Skeletal muscle satellite cell (primary cell): ENCODE results near the gene SRSF6.

ENCODE experiments used
- H3K27me3 ChIP-seq: 2 replicates; pipeline ENCODE4 v1.7.0; 2013; ENCODE audit warnings: low read length; ENCODE audit not compliant: control insufficient read depth, insufficient read depth
- H3K36me3 ChIP-seq: 2 replicates; pipeline ENCODE4 v1.7.0; 2013; ENCODE audit warnings: mild to moderate bottlenecking, control low read depth, low read length; ENCODE audit not compliant: insufficient read depth
- H3K4me1 ChIP-seq: 2 replicates; pipeline ENCODE4 v1.7.0; 2013; ENCODE audit warnings: low read length; ENCODE audit not compliant: control insufficient read depth, insufficient read depth
- H3K4me2 ChIP-seq: 2 replicates; pipeline ENCODE4 v1.7.0; 2013; ENCODE audit warnings: mild to moderate bottlenecking, low read length
- H3K4me3 ChIP-seq: 2 replicates; pipeline ENCODE4 v1.7.0; 2013; ENCODE audit warnings: low read length
- H3K9ac ChIP-seq: 2 replicates; pipeline ENCODE4 v1.7.0; 2013; ENCODE audit warnings: mild to moderate bottlenecking, low read depth, low read length, moderate library complexity
- H3K9me3 ChIP-seq: replicated peaks from 2 replicates; pipeline ENCODE4 v1.7.0; 2013; ENCODE audit warnings: mild to moderate bottlenecking, control low read depth, low read length

Gene SRSF6

GRCh38 chr20:43462660-43463526, 5.2 kb downstream of the SRSF6 start:
- Histone ChIP-seq H3K9ac (no peak overlapping the region), H3K36me3 (peaks cover 87% of the 10 kb centered on the region), H3K4me2 (no peak overlapping the region), H3K4me1 (peaks cover 7% of the 10 kb centered on the region), H3K9me3 (no peaks in the 10 kb centered on the region), H3K27me3 (no peaks in the 10 kb centered on the region), H3K4me3 (no peak overlapping the region)

GRCh38 chr20:43463527-43464218, 6.0 kb downstream of the SRSF6 start:
- Histone ChIP-seq H3K4me1 (peaks cover 7% of the 10 kb centered on the region), H3K9ac (no peak overlapping the region), H3K27me3 (no peaks in the 10 kb centered on the region), H3K4me2 (no peak overlapping the region), H3K36me3 (peaks cover 87% of the 10 kb centered on the region), H3K9me3 (no peaks in the 10 kb centered on the region), H3K4me3 (no peak overlapping the region)

GRCh38 chr20:43464219-43464790, 6.6 kb downstream of the SRSF6 start:
- Histone ChIP-seq H3K9ac (no peak overlapping the region), H3K9me3 (no peaks in the 10 kb centered on the region), H3K36me3 (peaks cover 86% of the 10 kb centered on the region), H3K4me1 (peaks cover 4% of the 10 kb centered on the region), H3K4me2 (no peak overlapping the region), H3K4me3 (no peak overlapping the region), H3K27me3 (no peaks in the 10 kb centered on the region)

GRCh38 chr20:43465625-43465943, 7.9 kb downstream of the SRSF6 start:
- Histone ChIP-seq H3K9ac (no peak overlapping the region), H3K4me1 (no peaks in the 10 kb centered on the region), H3K9me3 (no peaks in the 10 kb centered on the region), H3K4me2 (no peak overlapping the region), H3K4me3 (no peak overlapping the region), H3K27me3 (no peaks in the 10 kb centered on the region), H3K36me3 (peaks cover 73% of the 10 kb centered on the region)

- Histone ChIP-seq H3K9ac (no peak overlapping the region), H3K4me2 (no peak overlapping the region), H3K9me3 (no peaks in the 10 kb centered on the region), H3K36me3 (peaks cover 54% of the 10 kb centered on the region), H3K4me1 (no peaks in the 10 kb centered on the region), H3K27me3 (no peaks in the 10 kb centered on the region), H3K4me3 (no peak overlapping the region)
Measured at GRCh38 chr20:43467589-43467988, 9.9 kb downstream of the SRSF6 start.

GRCh38 chr20:43472671-43473380, 15.1 kb downstream of the SRSF6 start:
- Histone ChIP-seq H3K4me1 (no peaks in the 10 kb centered on the region), H3K4me2 (no peak overlapping the region), H3K9ac (no peak overlapping the region), H3K36me3 (peaks cover 4% of the 10 kb centered on the region), H3K9me3 (no peaks in the 10 kb centered on the region), H3K27me3 (peaks cover 2% of the 10 kb centered on the region), H3K4me3 (no peak overlapping the region)

- no peak overlapping the region for H3K9ac ChIP-seq
- H3K4me2 ChIP-seq = no peak overlapping the region
- H3K4me3 ChIP-seq = no peak overlapping the region
- H3K9me3 ChIP-seq = no peaks in the 10 kb centered on the region
- H3K27me3 ChIP-seq = peaks cover 6% of the 10 kb centered on the region
- H3K36me3 ChIP-seq = peaks cover 4% of the 10 kb centered on the region
- H3K4me1 ChIP-seq = no peaks in the 10 kb centered on the region
Measured at GRCh38 chr20:43473381-43473704, 15.6 kb downstream of the SRSF6 start.

GRCh38 chr20:43477193-43477592, 19.5 kb downstream of the SRSF6 start:
- no peaks in the 10 kb centered on the region for H3K4me1 ChIP-seq
- H3K27me3 ChIP-seq = peaks cover 6% of the 10 kb centered on the region
- no peaks in the 10 kb centered on the region for H3K9me3 ChIP-seq

GRCh38 chr20:43477619-43478018, 19.9 kb downstream of the SRSF6 start:
- Histone ChIP-seq H3K27me3 (peaks cover 6% of the 10 kb centered on the region), H3K36me3 (no peaks in the 10 kb centered on the region), H3K9ac (no peak overlapping the region), H3K4me1 (no peaks in the 10 kb centered on the region), H3K9me3 (no peaks in the 10 kb centered on the region), H3K4me2 (no peak overlapping the region), H3K4me3 (no peak overlapping the region)

More at GRCh38 chr20:43477193-43477592, 19.5 kb downstream of the SRSF6 start:
- H3K36me3 ChIP-seq = no peaks in the 10 kb centered on the region
- H3K4me3 ChIP-seq = no peak overlapping the region
- H3K4me2 ChIP-seq = no peak overlapping the region
- no peak overlapping the region for H3K9ac ChIP-seq

GRCh38 chr20:43490038-43490437, 32.3 kb downstream of the SRSF6 start:
- no peak overlapping the region for H3K4me3 ChIP-seq
- no peak overlapping the region for H3K4me2 ChIP-seq
- no peak overlapping the region for H3K9ac ChIP-seq
- no peaks in the 10 kb centered on the region for H3K9me3 ChIP-seq
- no peaks in the 10 kb centered on the region for H3K4me1 ChIP-seq
- H3K36me3 ChIP-seq = no peaks in the 10 kb centered on the region
- peaks cover 11% of the 10 kb centered on the region for H3K27me3 ChIP-seq

GRCh38 chr20:43492101-43492500, 34.4 kb downstream of the SRSF6 start:
- Histone ChIP-seq H3K4me3 (no peak overlapping the region), H3K9ac (no peak overlapping the region), H3K27me3 (peaks cover 11% of the 10 kb centered on the region), H3K36me3 (no peaks in the 10 kb centered on the region), H3K4me1 (no peaks in the 10 kb centered on the region), H3K9me3 (no peaks in the 10 kb centered on the region), H3K4me2 (no peak overlapping the region)
